Stimulated activated CD4-positive, alpha-beta T cell treated with anti-CD3 and anti-CD28 coated beads, TNF-alpha, amount 100 ng/mL, for 4 hours (primary cell): ENCODE measurements around the gene ATP4B.

Experiments
- DNase-seq, 3 experiments: peaks; one replicate each; pipeline ENCODE4 v3.0.0-alpha.2; 2020; ENCODE audit warnings: low read depth in 3 of 3

ATP4B gene

DNA sequence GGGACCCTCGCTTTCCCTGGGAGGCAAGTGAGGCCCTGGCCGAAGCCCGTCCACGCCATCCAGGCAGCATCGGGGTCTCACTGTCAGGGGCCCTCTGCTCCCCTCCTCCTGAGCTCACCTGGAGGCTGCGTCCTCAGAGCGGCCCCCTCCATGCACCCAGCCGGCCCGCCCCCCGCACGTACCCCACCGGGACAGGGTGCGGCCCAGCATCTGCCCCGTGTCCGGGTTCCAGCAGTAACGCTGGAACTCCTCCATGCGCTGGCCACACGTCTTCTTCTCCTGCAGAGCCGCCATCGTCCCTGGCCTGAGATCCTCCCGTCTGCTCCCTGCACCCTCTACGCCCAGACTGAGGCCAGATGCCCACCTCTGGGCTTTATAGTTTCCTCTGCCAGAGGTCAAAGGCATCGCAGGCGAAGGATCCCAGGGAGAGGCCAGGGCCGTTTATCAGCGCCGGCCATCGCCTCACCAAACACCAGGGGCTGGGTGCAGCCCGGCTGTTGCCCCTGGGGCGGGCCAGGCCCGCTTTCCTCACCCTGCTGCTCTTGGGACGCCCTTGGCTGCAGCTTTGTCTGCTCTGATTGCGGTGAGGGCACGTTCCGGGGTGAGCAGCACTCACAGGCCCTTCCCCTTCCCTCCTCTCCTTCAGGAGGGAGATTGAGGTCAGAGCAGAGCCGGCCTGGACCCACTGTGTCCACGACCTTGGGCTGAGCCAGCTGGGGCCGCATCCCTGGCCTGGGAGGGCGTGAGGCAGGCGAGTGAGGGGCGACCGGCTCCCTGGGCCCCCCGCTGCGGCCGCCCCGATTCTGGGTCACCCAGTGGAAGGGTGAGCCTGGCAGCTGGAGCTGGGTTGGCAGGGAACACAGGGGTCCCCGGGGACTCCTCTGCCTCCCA lies at the start of gene ATP4B:
Gene ATP4B, minus strand, starts transcription at position 348 of the 891 bp plus-strand sequence. Its CDS starts 54 bp downstream, at position 294.
- no peak for DNase-seq

GRCh38 chr13:113672002-113672651 lies 14.1 kb upstream of the ATP4B start:
- no peak for DNase-seq

DNA sequence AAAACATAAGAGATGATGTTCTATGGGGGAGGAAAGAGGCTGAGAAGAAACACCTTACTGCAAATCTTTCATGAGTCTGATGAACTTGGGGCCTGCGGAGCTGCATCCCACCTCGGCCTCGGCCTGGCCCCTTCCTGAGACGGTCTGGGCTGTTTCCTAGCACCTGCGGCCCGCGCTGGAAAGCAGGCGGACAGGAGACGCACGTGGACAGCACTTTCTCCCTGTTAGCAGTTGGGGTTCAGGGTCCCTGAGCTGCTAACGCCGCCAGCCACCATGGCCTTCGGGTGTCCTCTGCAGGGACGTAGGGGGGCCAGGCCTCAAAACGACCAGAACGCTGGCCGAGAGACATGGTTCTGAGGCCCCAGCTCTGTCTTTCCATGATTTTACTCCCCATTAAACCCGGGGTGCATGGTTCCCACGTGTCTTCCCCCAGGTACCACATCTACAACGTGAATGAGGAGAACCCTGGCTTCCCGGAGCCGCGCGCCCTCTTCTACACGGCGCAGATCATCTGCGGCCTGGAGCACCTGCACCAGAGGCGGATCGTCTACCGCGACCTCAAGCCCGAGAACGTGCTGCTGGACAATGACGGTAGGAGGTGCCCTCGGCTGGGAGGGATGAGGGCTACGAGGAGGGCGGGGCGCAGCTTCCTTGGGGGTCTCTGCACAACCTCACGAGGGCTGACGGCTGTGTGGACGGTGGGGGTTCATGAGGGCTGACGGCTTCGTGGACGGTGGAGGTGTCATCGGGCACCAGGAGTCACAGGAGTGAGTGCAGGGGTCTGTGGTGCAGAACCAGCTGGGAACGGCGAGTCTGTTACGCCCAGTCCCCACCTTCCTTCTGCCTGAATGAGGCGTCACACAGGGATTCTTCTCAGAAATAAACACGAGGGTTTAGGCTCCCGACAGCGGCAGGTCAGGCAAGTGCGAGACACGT lies 13.3 kb upstream of the ATP4B start:
- DNase-seq, result no peak

DNA sequence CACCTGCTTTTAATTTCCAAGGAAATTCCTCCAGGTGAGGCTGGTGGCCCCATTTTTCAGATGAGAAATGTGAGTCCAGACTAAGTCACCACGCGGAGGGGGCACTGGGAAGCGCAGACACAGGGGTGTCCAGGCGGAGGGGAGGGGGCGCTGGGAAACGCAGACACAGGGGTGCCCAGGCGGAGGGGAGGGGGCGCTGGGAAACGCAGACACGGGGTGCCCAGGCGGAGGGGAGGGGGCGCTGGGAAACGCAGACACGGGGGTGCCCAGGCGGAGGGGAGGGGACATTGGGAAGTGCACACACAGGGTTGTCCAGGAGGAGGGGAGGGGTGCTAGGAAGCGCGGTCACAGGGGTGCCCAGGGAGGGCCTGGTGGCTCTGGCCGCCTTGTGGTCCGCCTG lies 12.5 kb upstream of the ATP4B start:
- no peak for DNase-seq

- no peak for DNase-seq
These were observed 11.8 kb upstream of the ATP4B start for GRCh38 chr13:113669755-113670341.

DNA sequence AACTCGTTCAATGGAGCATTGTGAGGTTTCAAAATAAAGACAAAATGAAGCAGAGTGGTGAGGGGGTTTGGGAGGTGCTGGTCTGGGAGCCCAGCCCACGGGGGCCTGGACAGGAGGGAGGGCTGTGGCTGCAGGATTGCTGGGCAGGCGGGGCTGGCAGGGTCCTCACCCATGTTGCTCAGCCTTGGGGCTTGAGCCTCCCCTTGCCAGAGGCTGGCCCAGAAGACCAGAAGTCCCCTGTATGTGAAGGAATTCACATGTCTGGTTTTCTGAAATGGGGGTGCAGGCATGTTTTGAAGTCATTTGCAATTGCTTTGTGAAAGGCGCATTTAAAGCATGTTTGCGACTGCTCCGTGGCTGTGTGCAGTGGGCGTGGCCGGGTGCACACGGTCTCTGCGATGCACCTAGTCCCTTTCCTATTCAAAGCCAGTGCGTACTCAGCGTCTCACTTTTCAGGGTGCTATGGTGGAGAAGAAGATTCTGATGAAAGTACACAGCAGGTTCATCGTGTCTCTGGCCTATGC lies 11.3 kb upstream of the ATP4B start:
- no peak for DNase-seq

- no peak for DNase-seq
These were observed 10.5 kb upstream of the ATP4B start for GRCh38 chr13:113668491-113668971.

- DNase-seq, result no peak
These were observed 9.9 kb upstream of the ATP4B start for GRCh38 chr13:113667771-113668490.

DNA sequence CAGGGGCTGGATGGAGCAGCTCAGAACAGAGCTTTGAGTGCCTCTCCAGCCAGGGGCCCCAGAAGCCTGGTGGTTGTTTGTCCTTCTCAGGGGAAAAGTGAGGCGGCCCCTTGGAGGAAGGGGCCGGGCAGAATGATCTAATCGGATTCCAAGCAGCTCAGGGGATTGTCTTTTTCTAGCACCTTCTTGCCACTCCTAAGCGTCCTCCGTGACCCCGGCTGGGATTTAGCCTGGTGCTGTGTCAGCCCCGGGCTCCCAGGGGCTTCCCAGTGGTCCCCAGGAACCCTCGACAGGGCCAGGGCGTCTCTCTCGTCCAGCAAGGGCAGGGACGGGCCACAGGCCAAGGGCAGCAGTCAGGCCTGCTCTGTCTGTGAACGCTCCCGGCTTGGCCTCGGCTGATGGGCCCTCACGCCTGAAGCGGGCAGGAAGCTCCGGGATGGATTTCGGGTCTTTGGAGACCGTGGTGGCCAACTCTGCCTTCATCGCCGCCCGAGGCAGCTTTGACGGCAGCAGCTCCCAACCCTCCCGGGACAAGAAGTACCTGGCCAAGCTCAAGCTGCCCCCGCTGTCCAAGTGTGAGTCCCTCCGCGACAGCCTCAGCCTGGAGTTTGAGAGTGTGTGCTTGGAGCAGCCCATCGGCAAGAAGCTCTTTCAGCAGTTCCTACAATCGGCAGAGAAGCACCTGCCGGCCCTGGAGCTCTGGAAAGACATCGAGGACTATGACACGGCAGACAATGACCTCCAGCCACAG lies 9.1 kb upstream of the ATP4B start, which contains the start of gene GRK1:
Gene GRK1, plus strand, starts transcription at position 269 of the 751 bp plus-strand sequence. Its CDS starts 168 bp downstream, at position 437.
- no peak for DNase-seq

DNA sequence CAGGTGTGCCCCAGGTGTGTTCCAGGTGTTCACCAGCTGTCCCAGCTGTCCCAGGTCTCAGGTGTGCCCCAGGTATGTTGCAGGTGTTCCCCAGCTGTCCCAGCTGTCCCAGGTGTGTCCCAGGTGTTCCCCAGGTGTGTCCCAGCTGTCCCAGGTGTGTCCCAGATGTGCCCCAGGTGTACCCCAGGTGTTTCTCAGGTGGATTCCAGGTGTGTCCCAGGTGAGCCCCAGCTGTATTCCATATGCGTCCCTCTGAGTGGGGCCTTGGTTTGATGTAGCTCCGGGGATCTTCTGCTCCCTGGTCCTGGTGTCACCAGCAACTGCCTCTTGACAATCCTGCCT lies 8.3 kb upstream of the ATP4B start:
- no peak for DNase-seq

DNA sequence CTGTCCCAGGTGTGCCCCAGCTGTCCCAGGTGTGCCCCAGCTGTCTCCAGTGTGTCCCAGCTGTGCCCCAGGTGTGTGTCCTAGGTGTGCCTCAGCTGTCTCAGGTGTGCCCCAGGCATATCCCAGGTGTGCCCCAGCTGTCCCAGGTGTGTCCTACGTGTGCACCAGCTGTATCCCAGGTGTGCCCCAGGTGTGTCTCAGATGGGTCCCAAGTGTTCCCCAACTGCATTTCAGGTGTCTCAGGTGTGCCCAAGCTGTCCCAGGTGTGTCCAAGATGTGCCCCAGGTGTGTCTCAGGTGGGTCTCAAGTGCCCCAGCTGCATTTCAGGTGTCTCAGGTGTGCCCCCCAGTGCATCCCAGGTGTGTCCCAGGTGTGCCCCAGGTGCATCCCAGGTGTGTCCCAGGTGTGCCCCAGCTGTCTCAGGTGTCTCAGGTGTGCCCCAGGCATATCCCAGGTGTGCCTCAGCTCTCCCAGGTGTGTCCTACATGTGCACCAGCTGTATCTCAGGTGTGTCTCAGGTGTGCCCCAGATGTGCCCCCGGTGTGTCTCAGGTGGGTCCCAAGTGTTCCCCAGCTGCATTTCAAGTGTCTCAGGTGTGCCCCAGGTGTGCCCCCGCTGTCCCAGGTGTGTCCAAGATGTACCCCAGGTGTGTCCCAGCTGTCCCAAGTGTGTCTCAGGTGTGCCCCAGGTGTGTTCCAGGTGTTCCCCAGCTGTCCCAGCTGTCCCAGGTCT lies 7.8 kb upstream of the ATP4B start:
- no peak for DNase-seq

DNA sequence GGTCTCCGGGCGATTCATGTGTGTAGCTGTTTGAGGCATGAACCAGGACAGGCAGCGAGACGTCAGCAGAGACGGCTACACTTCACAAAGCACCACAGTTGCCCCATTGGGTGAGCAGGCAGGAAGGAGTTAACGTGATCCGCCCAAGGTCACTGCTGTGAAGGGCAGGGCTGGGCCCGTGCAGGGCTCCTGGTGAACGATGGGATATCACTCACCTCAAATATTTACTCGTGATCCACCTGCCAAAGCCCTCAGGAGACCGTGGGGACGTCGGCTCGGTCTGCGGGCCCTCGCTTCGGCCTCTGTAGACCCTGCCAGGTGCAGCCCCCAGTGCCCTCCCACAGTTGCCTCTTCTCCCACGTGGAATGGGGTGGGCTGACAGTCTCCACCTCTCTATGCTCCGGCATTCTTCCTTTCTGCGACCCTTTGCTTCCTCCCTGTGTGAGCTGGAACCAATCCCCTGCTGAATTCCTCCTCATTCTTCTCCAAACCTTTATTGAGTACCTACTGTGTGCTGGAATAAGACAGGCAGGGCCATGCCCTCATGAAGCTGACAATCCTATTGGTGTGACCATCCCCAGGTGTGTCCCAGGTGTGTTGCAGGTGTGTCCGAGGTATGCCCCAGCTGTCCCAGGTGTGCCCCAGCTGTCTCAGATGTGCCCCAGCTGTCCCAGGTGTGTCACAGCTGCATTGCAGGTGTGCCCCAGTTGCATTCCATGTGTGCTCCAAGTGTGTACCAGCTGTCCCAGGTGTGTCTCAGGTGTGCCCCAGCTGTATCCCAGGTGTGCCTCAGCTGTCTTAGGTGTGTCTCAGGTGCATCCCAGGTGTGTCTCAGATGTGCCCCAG lies 7.0 kb upstream of the ATP4B start:
- DNase-seq, result no peak

- no peak for DNase-seq
These were observed 5.9 kb upstream of the ATP4B start for GRCh38 chr13:113663934-113664333.

DNA sequence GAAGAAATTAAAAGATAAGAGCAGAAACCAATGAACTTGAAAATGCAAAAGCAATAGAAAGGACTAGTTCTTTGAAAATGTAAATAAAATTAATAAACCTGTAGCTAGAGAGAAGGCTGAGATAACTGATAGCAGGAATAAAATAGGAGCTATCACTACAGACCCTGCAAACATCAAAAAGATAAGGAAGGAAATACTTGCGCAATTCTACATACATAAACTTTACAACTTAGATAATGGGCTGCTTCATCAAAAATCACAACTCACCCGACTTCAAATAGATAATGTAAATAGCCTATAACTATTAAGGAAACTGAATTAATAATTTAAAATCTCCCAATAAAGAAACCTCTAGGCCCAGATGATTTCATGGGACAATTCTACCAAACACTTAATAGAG lies 3.5 kb upstream of the ATP4B start:
- DNase-seq, result no peak

DNA sequence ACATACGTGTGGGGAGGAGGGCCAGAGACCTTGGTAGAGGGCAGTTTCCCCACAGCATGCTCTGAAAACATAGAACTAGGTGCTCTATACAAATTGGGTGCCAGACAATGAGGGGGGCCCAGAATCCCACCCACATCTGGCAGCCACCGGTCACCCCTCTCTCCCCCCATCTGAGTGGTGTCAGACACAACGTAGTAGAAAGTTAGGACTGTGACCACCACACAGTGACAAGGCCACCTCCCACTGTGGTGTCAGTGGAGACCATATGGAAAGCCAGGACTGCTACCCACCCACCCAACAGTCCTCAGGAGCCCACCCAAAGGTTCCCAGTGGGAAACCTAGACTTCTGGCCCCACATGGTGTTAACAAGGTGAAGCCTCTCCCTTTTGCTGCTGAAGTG lies 2.1 kb upstream of the ATP4B start:
- DNase-seq, result no peak

DNA sequence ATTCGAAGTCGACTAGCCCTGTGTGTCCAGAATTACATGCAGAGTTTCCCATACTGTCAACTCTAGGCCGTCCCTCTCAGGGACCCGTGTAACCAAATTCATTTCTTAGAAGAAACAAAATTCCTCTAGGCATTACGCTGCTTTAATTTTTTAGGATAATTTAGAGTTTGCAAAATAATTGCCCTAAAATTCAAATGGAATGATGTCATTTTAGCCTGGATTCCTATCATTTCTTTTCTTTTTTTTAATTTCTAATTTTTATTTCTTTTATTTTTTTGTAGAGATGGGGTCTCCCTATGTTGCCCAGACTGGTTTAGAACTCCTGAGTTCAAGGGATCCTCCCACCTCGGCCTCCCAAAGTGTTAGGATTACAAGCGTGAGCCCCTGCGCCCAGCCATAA lies 1.3 kb upstream of the ATP4B start:
- no peak for DNase-seq

DNA sequence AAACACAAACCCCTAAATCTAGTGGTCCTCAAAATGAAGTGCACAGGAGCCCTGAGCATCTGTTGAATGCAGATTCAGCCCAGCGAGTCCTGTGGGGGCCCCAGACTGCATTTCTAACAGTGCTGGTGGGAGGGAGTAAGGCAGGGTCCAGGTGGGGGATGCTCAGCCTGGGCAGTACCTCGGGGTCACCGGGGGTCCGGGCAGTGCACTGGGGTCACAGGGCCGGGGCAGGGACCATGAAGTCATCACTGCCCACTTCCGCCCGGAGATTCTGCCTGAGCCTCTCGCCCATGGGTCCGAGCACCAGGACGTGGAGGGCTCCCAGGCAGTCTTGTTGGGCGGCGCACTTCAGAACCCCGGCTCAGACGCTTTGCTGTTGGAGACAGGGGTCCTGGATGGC lies 838 bp upstream of the ATP4B start:
- DNase-seq, result no peak
